Measurements from ENCODE around the gene KRT16.
"Not testable (repeated sequence)": the region's sequence is repeated elsewhere in the genome, so short reads cannot be mapped to it uniquely, and the experiment has no call there.

The KRT16 gene

GRCh38 chr17:41627316-41628072 is 14.9 kb upstream of the KRT16 start:
- DNase-seq (ENCODE audit: low spot score): no peak

- not testable (repeated sequence) for DNase-seq (ENCODE audit: low spot score)
Observed at GRCh38 chr17:41626914-41627295, 14.3 kb upstream of the KRT16 start.

GRCh38 chr17:41626028-41626913 is 13.7 kb upstream of the KRT16 start:
- DNase-seq (ENCODE audit: low spot score): not testable (repeated sequence)

GRCh38 chr17:41625602-41626001 is 13.0 kb upstream of the KRT16 start:
- no peak for DNase-seq (ENCODE audit: low spot score)

- DNase-seq (ENCODE audit: low spot score): no peak
Observed at GRCh38 chr17:41624208-41625101, 11.9 kb upstream of the KRT16 start, which contains the start of gene KRT17. Gene KRT17, minus strand, starts transcription at chr17:41624575. Its CDS starts 66 bp downstream, at chr17:41624509.

- DNase-seq (ENCODE audit: low spot score): not testable (repeated sequence)
Observed at GRCh38 chr17:41623184-41623861, 10.8 kb upstream of the KRT16 start.

GRCh38 chr17:41622340-41623183 is 10.0 kb upstream of the KRT16 start:
- not testable (repeated sequence) for DNase-seq (ENCODE audit: low spot score)

GRCh38 chr17:41621916-41622315 is 9.3 kb upstream of the KRT16 start:
- DNase-seq (ENCODE audit: low spot score): no peak

GRCh38 chr17:41621435-41621817 is 8.9 kb upstream of the KRT16 start:
- DNase-seq (ENCODE audit: low spot score): not testable (repeated sequence)

GRCh38 chr17:41620583-41621434 is 8.2 kb upstream of the KRT16 start:
- DNase-seq (ENCODE audit: low spot score): no peak

- not testable (repeated sequence) for DNase-seq (ENCODE audit: low spot score)
Observed at GRCh38 chr17:41619927-41620582, 7.5 kb upstream of the KRT16 start.

GRCh38 chr17:41619036-41619926 is 6.7 kb upstream of the KRT16 start:
- no peak for DNase-seq (ENCODE audit: low spot score)

- DNase-seq (ENCODE audit: low spot score): no peak
Observed at GRCh38 chr17:41618341-41619035, 5.9 kb upstream of the KRT16 start.

- no peak for DNase-seq (ENCODE audit: low spot score)
Observed at GRCh38 chr17:41617698-41618097, 5.1 kb upstream of the KRT16 start.

GRCh38 chr17:41617136-41617535 is 4.6 kb upstream of the KRT16 start:
- no peak for DNase-seq (ENCODE audit: low spot score)

GRCh38 chr17:41616486-41616885 is 3.9 kb upstream of the KRT16 start:
- not testable (repeated sequence) for DNase-seq (ENCODE audit: low spot score)

GRCh38 chr17:41615454-41615853 is 2.9 kb upstream of the KRT16 start:
- no peak for DNase-seq (ENCODE audit: low spot score)

Measured in activated CD4-positive, alpha-beta T cell treated with anti-CD3 and anti-CD28 coated beads, Interleukin-2, Interleukin-4, amounts not matched to agents 100 ng/mL and 50 ng/mL, durations not matched to agents 16 hours and 8 hours (primary cell).